ENCODE data around the gene OIT3. TPM values are rescaled to one million over a fixed set of nuclear protein-coding genes. Genes with fewer than 3 reads are reported as not detected.
"Not testable (repeated sequence)": the region's sequence is repeated elsewhere in the genome, so short reads cannot be mapped to it uniquely, and the experiment has no call there.

Gene OIT3
- total and polyA plus RNA-seq, 9 donors, result 4.9 to 11.0 (median 7.9) TPM

GRCh38 chr10:72895236-72895850 is 1.8 kb downstream of the OIT3 start:
- DNase-seq, result no peak
- Histone ChIP-seq H3K27me3 (ENCODE audit: control insufficient read depth, insufficient read depth, low read length) (no peaks in the 10 kb centered on the region), H3K4me1 (ENCODE audit: control insufficient read depth, insufficient read depth, low read length) (no peaks in the 10 kb centered on the region), H3K9me3 (replicated peaks; ENCODE audit: control insufficient read depth, low read depth, low read length) (no peaks in the 10 kb centered on the region), H3K4me3 (ENCODE audit: low read length) (no peak overlapping the region), H3K36me3 (ENCODE audit: control insufficient read depth, insufficient read depth, low read length) (no peaks in the 10 kb centered on the region), H3K27ac (ENCODE audit: low read length) (peak overlapping the region; percentile 70)
- 69% methylated on average over 10 of the region's 11 CpGs for WGBS (ENCODE audit: insufficient coverage)

- Histone ChIP-seq H3K4me3 (ENCODE audit: low read length) (no peak overlapping the region), H3K27me3 (ENCODE audit: control insufficient read depth, insufficient read depth, low read length) (no peaks in the 10 kb centered on the region), H3K27ac (ENCODE audit: low read length) (no peak overlapping the region), H3K4me1 (ENCODE audit: control insufficient read depth, insufficient read depth, low read length) (no peaks in the 10 kb centered on the region), H3K36me3 (ENCODE audit: control insufficient read depth, insufficient read depth, low read length) (no peaks in the 10 kb centered on the region), H3K9me3 (replicated peaks; ENCODE audit: control insufficient read depth, low read depth, low read length) (no peaks in the 10 kb centered on the region)
- DNase-seq, result no peak
- WGBS (ENCODE audit: insufficient coverage), result 96% methylated on average over 7 of the region's 10 CpGs
These were observed 5.1 kb downstream of the OIT3 start for GRCh38 chr10:72898616-72899015.

GRCh38 chr10:72899545-72899944 is 6.0 kb downstream of the OIT3 start:
- no CpG with 5 or more reads among the region's 1 CpG for WGBS (ENCODE audit: insufficient coverage)
- Histone ChIP-seq H3K27ac (ENCODE audit: low read length) (no peak overlapping the region), H3K4me3 (ENCODE audit: low read length) (no peak overlapping the region), H3K4me1 (ENCODE audit: control insufficient read depth, insufficient read depth, low read length) (no peaks in the 10 kb centered on the region), H3K27me3 (ENCODE audit: control insufficient read depth, insufficient read depth, low read length) (no peaks in the 10 kb centered on the region), H3K36me3 (ENCODE audit: control insufficient read depth, insufficient read depth, low read length) (no peaks in the 10 kb centered on the region), H3K9me3 (replicated peaks; ENCODE audit: control insufficient read depth, low read depth, low read length) (no peaks in the 10 kb centered on the region)
- DNase-seq, result no peak

DNA sequence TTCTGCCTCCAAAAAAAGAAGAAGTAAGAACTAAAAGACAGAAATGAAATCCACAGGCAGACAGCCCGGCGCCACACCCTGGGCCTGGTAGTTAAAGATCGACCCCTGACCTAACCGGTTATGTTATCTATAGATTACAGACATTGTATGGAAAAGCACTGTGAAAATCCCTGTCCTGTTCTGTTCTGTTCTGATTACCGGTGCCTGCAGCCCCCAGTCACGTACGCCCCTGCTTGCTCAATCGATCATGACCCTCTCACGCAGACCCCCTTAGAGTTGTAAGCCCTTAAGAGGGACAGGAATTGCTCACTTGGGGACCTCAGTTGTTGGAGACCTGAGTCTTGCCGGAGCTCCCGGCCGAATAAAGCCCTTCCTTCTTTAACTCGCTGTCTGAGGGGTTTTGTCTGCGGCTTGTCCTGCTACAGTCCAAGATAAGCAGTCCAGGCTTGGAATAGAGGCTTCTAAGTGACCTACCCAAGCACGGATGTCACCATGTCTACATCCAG is 10.5 kb downstream of the OIT3 start:
- not testable (repeated sequence) for H3K27ac ChIP-seq (ENCODE audit: low read length); H3K9me3 ChIP-seq (replicated peaks; ENCODE audit: control insufficient read depth, low read depth, low read length)
- 96% methylated on average over 9 of the region's 15 CpGs for WGBS (ENCODE audit: insufficient coverage)

GRCh38 chr10:72904806-72905205 is 11.3 kb downstream of the OIT3 start:
- no peak for DNase-seq
- H3K4me3 ChIP-seq (ENCODE audit: low read length), result no peak overlapping the region
- no peaks in the 10 kb centered on the region for H3K27me3 ChIP-seq (ENCODE audit: control insufficient read depth, insufficient read depth, low read length)
- no peak overlapping the region for H3K27ac ChIP-seq (ENCODE audit: low read length)
- WGBS (ENCODE audit: insufficient coverage), result 87% methylated on average over 2 of the region's 3 CpGs
- no peaks in the 10 kb centered on the region for H3K36me3 ChIP-seq (ENCODE audit: control insufficient read depth, insufficient read depth, low read length)
- H3K9me3 ChIP-seq (replicated peaks; ENCODE audit: control insufficient read depth, low read depth, low read length), result no peaks in the 10 kb centered on the region
- H3K4me1 ChIP-seq (ENCODE audit: control insufficient read depth, insufficient read depth, low read length), result no peaks in the 10 kb centered on the region

More for the DNA sequence above, 10.5 kb downstream of the OIT3 start:
- H3K27me3 ChIP-seq (ENCODE audit: control insufficient read depth, insufficient read depth, low read length); H3K4me3 ChIP-seq (ENCODE audit: low read length); H3K36me3 ChIP-seq (ENCODE audit: control insufficient read depth, insufficient read depth, low read length); DNase-seq; H3K4me1 ChIP-seq (ENCODE audit: control insufficient read depth, insufficient read depth, low read length): not testable (repeated sequence)

GRCh38 chr10:72906446-72906845 is 12.9 kb downstream of the OIT3 start:
- H3K27me3 ChIP-seq (ENCODE audit: control insufficient read depth, insufficient read depth, low read length), result no peaks in the 10 kb centered on the region
- no peak for DNase-seq
- H3K36me3 ChIP-seq (ENCODE audit: control insufficient read depth, insufficient read depth, low read length), result peaks cover under 1% of the 10 kb centered on the region
- 90% methylated on average over 6 of the region's 6 CpGs for WGBS (ENCODE audit: insufficient coverage)
- no peaks in the 10 kb centered on the region for H3K9me3 ChIP-seq (replicated peaks; ENCODE audit: control insufficient read depth, low read depth, low read length)
- no peak overlapping the region for H3K27ac ChIP-seq (ENCODE audit: low read length)
- no peak overlapping the region for H3K4me3 ChIP-seq (ENCODE audit: low read length)
- H3K4me1 ChIP-seq (ENCODE audit: control insufficient read depth, insufficient read depth, low read length), result no peaks in the 10 kb centered on the region

GRCh38 chr10:72910705-72911104 is 17.2 kb downstream of the OIT3 start:
- H3K36me3 ChIP-seq (ENCODE audit: control insufficient read depth, insufficient read depth, low read length), result peaks cover 12% of the 10 kb centered on the region
- DNase-seq, result no peak
- no peaks in the 10 kb centered on the region for H3K9me3 ChIP-seq (replicated peaks; ENCODE audit: control insufficient read depth, low read depth, low read length)
- H3K27me3 ChIP-seq (ENCODE audit: control insufficient read depth, insufficient read depth, low read length), result no peaks in the 10 kb centered on the region
- no peak overlapping the region for H3K4me3 ChIP-seq (ENCODE audit: low read length)
- no peaks in the 10 kb centered on the region for H3K4me1 ChIP-seq (ENCODE audit: control insufficient read depth, insufficient read depth, low read length)
- no peak overlapping the region for H3K27ac ChIP-seq (ENCODE audit: low read length)

- no CpG with 5 or more reads among the region's 2 CpGs for WGBS (ENCODE audit: insufficient coverage)
- H3K36me3 ChIP-seq (ENCODE audit: control insufficient read depth, insufficient read depth, low read length), result peaks cover 13% of the 10 kb centered on the region
- no peak overlapping the region for H3K27ac ChIP-seq (ENCODE audit: low read length)
- H3K27me3 ChIP-seq (ENCODE audit: control insufficient read depth, insufficient read depth, low read length), result no peaks in the 10 kb centered on the region
- no peak overlapping the region for H3K4me3 ChIP-seq (ENCODE audit: low read length)
- no peak for DNase-seq
- no peaks in the 10 kb centered on the region for H3K9me3 ChIP-seq (replicated peaks; ENCODE audit: control insufficient read depth, low read depth, low read length)
- H3K4me1 ChIP-seq (ENCODE audit: control insufficient read depth, insufficient read depth, low read length), result no peaks in the 10 kb centered on the region
These were observed 18.2 kb downstream of the OIT3 start for GRCh38 chr10:72911758-72912157.

DNA sequence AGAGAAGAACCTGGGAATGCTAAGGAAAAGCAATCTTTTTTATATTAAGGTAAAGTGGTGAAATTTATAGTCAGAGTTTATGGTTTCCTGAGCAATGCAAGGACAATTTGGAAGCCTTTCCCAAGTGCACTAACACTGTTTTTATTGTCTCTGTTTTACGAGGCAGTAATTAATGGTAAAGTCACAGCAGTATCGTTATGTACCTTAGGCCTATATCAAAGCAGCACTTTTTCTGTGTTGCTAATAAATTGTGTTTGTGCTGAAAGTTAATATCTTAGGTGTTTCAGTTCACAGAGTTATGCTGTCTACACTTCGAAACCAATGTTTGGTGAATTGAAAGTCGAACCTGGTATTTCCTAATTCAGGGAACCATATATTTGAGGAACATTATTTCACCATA is 19.2 kb downstream of the OIT3 start:
- DNase-seq, result no peak
- H3K4me1 ChIP-seq (ENCODE audit: control insufficient read depth, insufficient read depth, low read length), result no peaks in the 10 kb centered on the region
- WGBS (ENCODE audit: insufficient coverage), result no CpG with 5 or more reads among the region's 4 CpGs
- H3K4me3 ChIP-seq (ENCODE audit: low read length), result no peak overlapping the region
- no peaks in the 10 kb centered on the region for H3K27me3 ChIP-seq (ENCODE audit: control insufficient read depth, insufficient read depth, low read length)
- H3K27ac ChIP-seq (ENCODE audit: low read length), result no peak overlapping the region
- no peaks in the 10 kb centered on the region for H3K9me3 ChIP-seq (replicated peaks; ENCODE audit: control insufficient read depth, low read depth, low read length)
- H3K36me3 ChIP-seq (ENCODE audit: control insufficient read depth, insufficient read depth, low read length), result peaks cover 13% of the 10 kb centered on the region

- H3K36me3 ChIP-seq (ENCODE audit: control insufficient read depth, insufficient read depth, low read length), result peaks cover 13% of the 10 kb centered on the region
- 100% methylated on average over 1 of the region's 7 CpGs for WGBS (ENCODE audit: insufficient coverage)
- H3K4me3 ChIP-seq (ENCODE audit: low read length), result no peak overlapping the region
- H3K9me3 ChIP-seq (replicated peaks; ENCODE audit: control insufficient read depth, low read depth, low read length), result no peaks in the 10 kb centered on the region
- H3K27ac ChIP-seq (ENCODE audit: low read length), result no peak overlapping the region
- no peaks in the 10 kb centered on the region for H3K4me1 ChIP-seq (ENCODE audit: control insufficient read depth, insufficient read depth, low read length)
- DNase-seq, result no peak
- no peaks in the 10 kb centered on the region for H3K27me3 ChIP-seq (ENCODE audit: control insufficient read depth, insufficient read depth, low read length)
These were observed 19.7 kb downstream of the OIT3 start for GRCh38 chr10:72913287-72913686.

- H3K36me3 ChIP-seq (ENCODE audit: control insufficient read depth, insufficient read depth, low read length); DNase-seq; H3K9me3 ChIP-seq (replicated peaks; ENCODE audit: control insufficient read depth, low read depth, low read length); H3K27ac ChIP-seq (ENCODE audit: low read length); H3K4me3 ChIP-seq (ENCODE audit: low read length); H3K4me1 ChIP-seq (ENCODE audit: control insufficient read depth, insufficient read depth, low read length); H3K27me3 ChIP-seq (ENCODE audit: control insufficient read depth, insufficient read depth, low read length): not testable (repeated sequence)
- no CpG with 5 or more reads among the region's 3 CpGs for WGBS (ENCODE audit: insufficient coverage)
These were observed 23.7 kb downstream of the OIT3 start for GRCh38 chr10:72917201-72917600.
